Posterior cingulate gyrus (tissue), 11 donors: ENCODE results near the gene ETFA.

Experiments used
- DNase-seq, 10 donors: peaks; one replicate each; pipeline versions ENCODE4 v3.0.0 to v3.0.0-alpha.2; 2020 to 2021; ENCODE audit warnings: mixed read lengths in 3 of 10
- intact Hi-C: fragments of 100-400 bp; cut with DNase I; formaldehyde crosslinking; loops from one replicate; pipeline ENCODE4 v1.15.1; 2023

The ETFA gene

GRCh38 chr15:76199106-76200082 is 111.9 kb downstream of the ETFA start:
- intact Hi-C loops, result loop anchor here (10.0 kb wide), 2 partner anchors 645 to 675 kb away; no protein-coding TSS in a partner anchor
- peak in 1 of 10 donors; percentile 86 for DNase-seq

DNA sequence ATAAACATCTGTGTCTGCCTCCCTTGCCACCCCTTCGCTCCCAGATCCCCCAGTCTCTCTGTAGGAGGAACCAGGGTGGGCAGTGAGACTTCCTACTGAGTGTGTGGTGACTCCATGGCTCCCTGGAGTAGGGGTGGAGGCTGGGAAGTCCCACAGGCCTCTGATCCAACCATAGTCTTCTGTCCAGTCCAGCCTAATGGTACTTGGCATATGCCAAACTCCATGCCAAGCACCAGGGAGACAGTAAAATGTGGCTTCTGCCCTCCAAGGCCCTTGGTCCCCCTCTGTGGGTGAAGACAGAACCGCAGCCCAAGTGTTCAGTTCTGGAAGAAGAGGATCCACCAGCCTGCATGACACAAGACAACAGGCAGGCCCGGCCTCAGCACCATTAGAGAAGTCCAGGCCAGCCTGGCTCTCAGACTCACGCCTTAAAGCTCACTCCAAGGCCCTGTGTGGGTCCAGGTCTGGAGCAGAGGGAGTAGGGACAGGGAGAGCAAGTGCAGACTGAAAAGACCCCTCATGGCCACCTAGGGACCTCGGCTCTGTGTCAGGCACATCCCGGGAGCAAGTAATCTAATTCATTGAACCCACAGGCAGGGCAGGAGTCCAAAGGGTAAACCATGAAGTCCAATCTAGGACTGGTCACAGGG is 112.7 kb downstream of the ETFA start:
- intact Hi-C loops, result loop anchor here (10.0 kb wide), 2 partner anchors 646 to 676 kb away; no protein-coding TSS in a partner anchor
- DNase-seq, result peak in 2 of 10 donors; percentile 31 to 57

GRCh38 chr15:76197703-76198455 is 113.4 kb downstream of the ETFA start:
- intact Hi-C loops, result loop anchor here (10.0 kb wide), 2 partner anchors 647 to 677 kb away; no protein-coding TSS in a partner anchor
- DNase-seq, result peak in 2 of 10 donors; percentile 72 to 75

GRCh38 chr15:76196269-76197231 is 114.7 kb downstream of the ETFA start:
- peak; percentile 39 to 96 (median 62) for DNase-seq
- intact Hi-C loops, result loop anchor here (10.0 kb wide), 2 partner anchors 648 to 678 kb away; no protein-coding TSS in a partner anchor

DNA sequence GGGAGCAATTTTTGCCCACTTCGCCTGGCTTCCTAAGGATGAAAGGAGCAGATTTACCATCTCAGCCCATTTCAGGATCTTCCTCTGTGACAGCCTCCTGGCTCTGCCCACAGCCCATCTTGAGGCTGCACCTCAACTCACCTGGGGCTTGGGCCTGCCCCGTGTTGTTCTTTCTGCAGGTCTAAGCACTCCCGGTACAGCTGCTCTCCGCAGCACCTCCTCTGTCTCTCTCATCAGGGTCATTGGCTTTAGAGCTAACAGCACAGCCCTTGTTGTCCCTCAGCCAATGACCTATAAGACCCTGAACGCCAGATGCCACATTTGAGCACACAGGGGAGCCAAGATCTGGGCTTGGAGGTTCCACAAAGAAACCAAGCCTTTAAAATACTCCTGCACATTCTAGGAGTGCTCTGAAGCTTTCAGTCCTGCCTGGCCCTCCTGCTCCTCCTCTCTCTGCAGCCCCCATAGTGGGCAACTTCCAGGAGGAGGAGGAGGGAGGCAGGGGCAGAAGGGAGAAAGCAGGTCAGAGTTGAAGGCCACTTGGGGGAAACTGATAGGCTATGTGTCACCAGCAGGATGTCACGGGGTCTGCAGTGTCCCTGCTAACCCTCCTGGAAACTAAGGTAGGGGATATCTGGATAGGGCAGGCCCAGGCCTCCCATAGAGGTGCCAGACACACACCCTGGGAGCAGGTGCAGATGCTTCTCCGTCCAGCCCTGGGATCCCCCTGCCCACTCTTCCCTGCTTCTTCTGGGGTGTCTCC is 115.6 kb downstream of the ETFA start:
- DNase-seq, result peak in 2 of 10 donors; percentile 61 to 65
- intact Hi-C loops, result loop anchor here (10.0 kb wide), 2 partner anchors 649 to 679 kb away; no protein-coding TSS in a partner anchor

- intact Hi-C loops, result loop anchor here (5.0 to 10.0 kb wide), 3 partner anchors 138 to 681 kb away; no protein-coding TSS in a partner anchor
- peak in 2 of 10 donors; percentile 13 to 66 for DNase-seq
These were observed 117.3 kb downstream of the ETFA start for GRCh38 chr15:76193934-76194333.

GRCh38 chr15:76192715-76193114 is 118.6 kb downstream of the ETFA start:
- peak in 2 of 10 donors; percentile 57 to 62 for DNase-seq
- intact Hi-C loops, result loop anchor here (5.0 to 10.0 kb wide), 3 partner anchors 140 to 682 kb away; no protein-coding TSS in a partner anchor

GRCh38 chr15:76191539-76192244 is 119.6 kb downstream of the ETFA start:
- peak in 2 of 10 donors; percentile 73 to 79 for DNase-seq
- intact Hi-C loops, result loop anchor here (5.0 to 10.0 kb wide), 3 partner anchors 141 to 683 kb away; no protein-coding TSS in a partner anchor

DNA sequence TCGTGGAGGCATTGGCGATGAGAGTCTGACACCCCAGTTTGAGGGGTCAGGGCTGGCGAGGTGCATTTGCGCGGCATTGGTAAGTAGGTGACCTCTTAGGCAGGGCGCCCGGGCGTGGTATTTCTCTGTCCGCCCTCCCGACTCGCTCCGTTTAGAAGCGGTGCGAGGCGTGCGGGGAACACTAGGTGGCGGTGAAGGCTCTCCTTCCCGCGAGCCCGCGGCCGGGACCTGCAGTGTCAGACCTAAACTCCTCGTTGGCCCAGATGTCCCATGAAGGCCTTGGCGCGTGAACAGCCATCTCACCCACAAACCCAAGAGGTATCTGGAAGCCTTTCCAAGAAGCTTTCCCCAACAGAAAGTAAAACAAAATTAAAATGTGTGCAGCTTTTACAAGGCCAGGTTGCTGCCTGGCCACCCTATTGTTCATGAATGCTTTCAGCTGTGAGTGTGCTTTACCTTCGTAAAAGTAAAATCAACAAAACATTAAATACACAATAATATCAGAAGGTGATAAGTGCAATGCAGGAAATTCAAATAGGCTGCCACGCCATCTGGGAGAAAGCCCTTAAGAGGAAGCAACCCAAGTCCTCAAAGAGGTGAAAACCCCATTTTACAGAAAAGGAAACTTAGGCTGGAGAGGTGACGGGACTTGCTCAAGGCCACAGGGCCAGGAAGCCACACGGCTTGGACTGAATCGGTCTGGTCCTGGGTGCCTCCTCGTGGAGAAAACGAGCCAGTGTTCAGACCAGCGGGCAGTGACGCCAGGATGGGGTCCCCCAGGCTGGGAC is 120.3 kb downstream of the ETFA start:
- peak; percentile 61 to 97 (median 82) for DNase-seq
- intact Hi-C loops, result loop anchor here (5.0 to 10.0 kb wide), 3 partner anchors 141 to 684 kb away; no protein-coding TSS in a partner anchor

DNA sequence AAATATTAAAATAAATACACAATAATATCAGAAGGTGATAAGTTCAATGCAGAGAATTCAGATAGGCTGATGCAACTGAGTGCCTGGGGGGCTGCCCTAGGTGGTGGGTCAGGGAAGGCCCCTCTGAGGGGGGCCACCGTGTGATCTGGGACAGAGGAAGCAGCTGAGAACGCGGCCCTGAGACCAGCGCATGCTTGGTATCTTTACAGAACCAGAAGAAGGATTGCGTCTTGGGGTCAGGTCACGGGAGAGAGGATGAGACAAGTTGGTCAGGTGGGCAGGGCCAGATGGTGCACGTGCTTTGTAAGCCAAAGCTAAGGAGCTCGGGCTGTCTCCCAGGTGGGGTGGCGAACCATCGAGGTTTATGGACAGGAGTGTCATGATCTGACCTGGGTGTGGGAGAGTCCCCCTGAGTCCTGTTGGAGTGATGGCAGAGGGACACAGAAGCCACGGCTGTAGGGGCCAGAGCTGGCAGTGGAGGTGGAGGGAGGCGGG is 121.2 kb downstream of the ETFA start:
- intact Hi-C loops, result loop anchor here (5.0 to 10.0 kb wide), 3 partner anchors 142 to 685 kb away; no protein-coding TSS in a partner anchor
- peak in 1 of 10 donors; percentile 65 for DNase-seq

- intact Hi-C loops, result no loop called here
- no peak for DNase-seq
These were observed 122.2 kb downstream of the ETFA start for GRCh38 chr15:76189106-76189505.

DNA sequence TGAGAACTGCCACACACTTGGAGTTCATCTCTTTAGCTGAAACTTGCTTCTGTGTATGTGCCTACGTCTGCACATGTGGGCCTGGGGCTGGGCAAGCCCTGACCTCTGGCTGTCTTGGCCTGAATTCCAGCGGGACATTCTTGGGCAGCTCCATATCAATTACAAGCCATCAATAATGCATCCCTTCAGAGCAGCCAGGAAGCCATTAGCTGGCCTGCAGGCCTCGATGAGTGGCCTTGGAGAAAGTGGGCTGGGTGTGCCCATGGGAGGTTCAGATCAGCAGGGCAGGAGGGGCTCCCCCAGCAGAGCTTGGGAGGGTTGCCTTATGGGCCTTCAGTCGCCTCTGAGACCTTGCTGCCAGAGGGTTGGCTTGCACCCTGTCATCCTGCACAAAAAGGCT is 124.1 kb downstream of the ETFA start:
- intact Hi-C loops, result no loop called here
- peak in 2 of 10 donors; percentile 11 to 27 for DNase-seq

DNA sequence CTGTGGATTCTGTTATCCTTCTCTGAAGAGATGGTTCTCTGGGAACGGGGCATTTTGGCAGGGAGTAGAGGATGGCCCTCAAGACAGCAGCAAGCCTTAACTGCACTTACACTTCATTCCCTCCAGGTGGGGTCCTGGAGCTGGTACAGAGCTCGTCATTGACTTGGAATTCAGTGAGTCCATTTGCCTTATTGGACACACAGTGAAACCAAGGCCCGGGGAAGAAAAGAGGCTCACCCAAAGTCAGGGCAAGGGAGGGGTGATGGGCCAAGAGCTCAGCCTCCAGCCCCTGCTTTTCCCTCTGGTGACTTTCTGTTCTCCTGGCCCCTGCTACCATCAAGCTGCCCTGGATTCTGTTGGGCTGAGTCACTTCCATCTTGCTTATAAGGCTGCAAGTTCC is 125.6 kb downstream of the ETFA start:
- intact Hi-C loops, result no loop called here
- no peak for DNase-seq

- DNase-seq, result no peak
- intact Hi-C loops, result no loop called here
These were observed 126.6 kb downstream of the ETFA start for GRCh38 chr15:76184650-76185035.

DNA sequence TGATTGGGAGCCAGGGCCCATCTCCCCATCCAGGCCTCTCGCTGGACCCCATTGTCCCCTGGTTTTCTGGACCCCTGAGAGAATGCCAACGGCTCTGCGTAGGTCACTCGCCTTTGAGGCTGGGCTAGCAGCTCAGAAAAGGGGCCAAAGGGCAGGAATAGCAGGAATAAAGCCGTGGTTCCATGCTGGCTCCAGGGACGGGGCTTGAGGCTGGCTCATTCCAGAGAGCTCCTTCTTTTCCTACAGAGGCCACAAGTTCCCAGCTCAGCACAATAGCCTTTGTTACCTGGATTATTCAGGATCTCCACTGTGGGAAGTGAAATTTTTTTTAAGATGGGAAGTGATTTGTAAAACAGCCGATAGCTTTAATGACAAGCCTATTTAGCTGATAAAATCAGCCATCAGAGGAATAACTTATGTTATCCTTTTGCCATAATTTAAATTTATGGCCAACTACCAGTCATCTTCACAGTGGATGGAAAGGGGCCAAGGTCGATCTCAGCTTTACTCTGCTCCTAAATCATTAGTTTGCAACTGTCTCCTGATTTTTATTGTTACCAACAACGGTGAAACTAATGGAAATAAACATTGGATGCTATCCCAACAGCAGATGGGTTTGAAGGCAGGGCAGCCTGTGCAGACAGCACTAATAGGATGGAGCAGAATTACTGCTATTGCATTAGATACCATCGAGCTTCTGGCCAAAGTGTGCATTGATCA is 127.2 kb downstream of the ETFA start:
- no peak for DNase-seq
- intact Hi-C loops, result no loop called here

GRCh38 chr15:76181705-76182107 is 129.6 kb downstream of the ETFA start:
- intact Hi-C loops, result no loop called here

More at GRCh38 chr15:76181705-76182107, 129.6 kb downstream of the ETFA start:
- DNase-seq, result no peak
